HG03342 (cell line): ENCODE measurements around the gene RPS15.
"Not testable (repeated sequence)": the region's sequence is repeated elsewhere in the genome, so short reads cannot be mapped to it uniquely, and the experiment has no call there.

Source experiments
- ATAC-seq: cut with Tn5 transposase; IDR thresholded peaks from one replicate; pipeline ENCODE4 v1.9.1; 2021; ENCODE audit warnings: mild to moderate bottlenecking, moderate library complexity; ENCODE audit not compliant: unreplicated experiment

RPS15 gene

GRCh38 chr19:1418951-1419738 is 19.1 kb upstream of the RPS15 start:
- no peak for ATAC-seq

- not testable (repeated sequence) for ATAC-seq
Measured at GRCh38 chr19:1420085-1420484, 18.1 kb upstream of the RPS15 start.

GRCh38 chr19:1420590-1420989 is 17.6 kb upstream of the RPS15 start:
- ATAC-seq = no peak

- no peak for ATAC-seq
Measured at GRCh38 chr19:1421218-1421957, 16.8 kb upstream of the RPS15 start.

- ATAC-seq = no peak
Measured at GRCh38 chr19:1421958-1422305, 16.3 kb upstream of the RPS15 start.

GRCh38 chr19:1422360-1422759 is 15.8 kb upstream of the RPS15 start:
- no peak for ATAC-seq

- no peak for ATAC-seq
Measured at GRCh38 chr19:1422943-1423342, 15.3 kb upstream of the RPS15 start.

GRCh38 chr19:1423436-1424191 is 14.6 kb upstream of the RPS15 start:
- ATAC-seq = no peak

GRCh38 chr19:1424192-1424955 is 13.8 kb upstream of the RPS15 start:
- ATAC-seq = no peak

GRCh38 chr19:1425102-1425837 is 12.9 kb upstream of the RPS15 start:
- no peak for ATAC-seq

- no peak for ATAC-seq
Measured at GRCh38 chr19:1425902-1426301, 12.3 kb upstream of the RPS15 start.

GRCh38 chr19:1426736-1427135 is 11.5 kb upstream of the RPS15 start:
- ATAC-seq = no peak

- no peak for ATAC-seq
Measured at GRCh38 chr19:1427221-1427920, 10.8 kb upstream of the RPS15 start.

GRCh38 chr19:1428738-1429391 is 9.3 kb upstream of the RPS15 start:
- ATAC-seq = no peak

- ATAC-seq = no peak
Measured at GRCh38 chr19:1429750-1430149, 8.4 kb upstream of the RPS15 start.

- ATAC-seq = no peak
Measured at GRCh38 chr19:1430246-1430645, 8.0 kb upstream of the RPS15 start.

GRCh38 chr19:1431759-1432506 is 6.3 kb upstream of the RPS15 start:
- no peak for ATAC-seq

- ATAC-seq = no peak
Measured at GRCh38 chr19:1432507-1432887, 5.7 kb upstream of the RPS15 start.
